Measurements from ENCODE around the gene GLT1D1.

Gene GLT1D1

DNA sequence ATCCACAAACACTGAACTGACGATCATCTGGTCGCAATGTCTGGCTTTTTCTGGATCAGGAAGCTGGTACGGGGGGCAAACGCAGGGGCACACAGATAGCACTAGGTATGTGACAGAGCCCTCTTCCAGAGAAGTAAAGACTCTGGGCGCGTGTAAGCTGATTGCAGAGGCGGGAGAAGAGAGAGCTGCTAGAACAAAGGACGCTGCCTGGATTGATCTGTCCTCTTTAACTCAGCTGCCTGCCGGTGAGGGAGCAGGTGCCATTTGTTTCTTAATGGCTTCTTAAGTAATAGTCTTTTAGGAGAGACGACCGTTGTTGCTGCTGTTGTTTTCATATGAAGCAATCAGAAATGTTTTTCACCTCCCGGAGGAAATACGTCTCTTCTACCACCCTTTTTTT is 77.3 kb downstream of the GLT1D1 start:
- Histone ChIP-seq H3K27ac (ENCODE audit: low read length) (no peak overlapping the region), H3K4me1 (ENCODE audit: control insufficient read depth in 1 of 2, insufficient read depth in 2 of 2, low read length in 2 of 2) (no peaks in the 10 kb centered on the region), H3K27me3 (ENCODE audit: low read depth, low read length) (no peaks in the 10 kb centered on the region), H3K36me3 (ENCODE audit: control insufficient read depth in 1 of 2, insufficient read depth in 2 of 2, low read length in 2 of 2) (no peaks in the 10 kb centered on the region), H3K9me3 (ENCODE audit: control insufficient read depth in 1 of 2, low read length in 2 of 2) (no peaks in the 10 kb centered on the region), H3K4me3 (ENCODE audit: low read depth in 1 of 2, low read length in 2 of 2) (no peak overlapping the region)

DNA sequence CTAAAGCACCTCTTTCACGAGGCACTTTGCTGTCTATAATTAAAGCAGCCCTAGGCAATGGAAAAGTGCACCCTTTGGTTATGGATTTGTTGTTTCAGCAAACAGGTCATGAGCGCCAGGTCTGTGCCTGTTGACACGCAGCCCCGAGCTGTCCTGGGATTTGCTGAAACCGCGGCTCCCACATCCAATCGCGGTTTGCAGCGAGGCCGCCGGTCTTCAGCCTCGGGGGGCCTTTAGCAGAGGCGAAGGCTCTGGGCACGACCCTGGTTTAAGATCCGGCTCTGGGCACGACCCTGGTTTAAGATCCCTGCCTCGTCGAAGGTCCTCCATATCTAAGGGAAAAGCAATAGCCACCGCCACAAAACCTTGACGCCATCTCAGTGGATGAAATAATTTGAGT is 79.2 kb downstream of the GLT1D1 start:
- no peak overlapping the region for H3K27ac ChIP-seq (ENCODE audit: low read length)
- H3K9me3 ChIP-seq (ENCODE audit: control insufficient read depth in 1 of 2, low read length in 2 of 2): no peaks in the 10 kb centered on the region
- no peaks in the 10 kb centered on the region for H3K4me1 ChIP-seq (ENCODE audit: control insufficient read depth in 1 of 2, insufficient read depth in 2 of 2, low read length in 2 of 2)
- no peak overlapping the region for H3K4me3 ChIP-seq (ENCODE audit: low read depth in 1 of 2, low read length in 2 of 2)
- H3K36me3 ChIP-seq (ENCODE audit: control insufficient read depth in 1 of 2, insufficient read depth in 2 of 2, low read length in 2 of 2): no peaks in the 10 kb centered on the region
- no peaks in the 10 kb centered on the region for H3K27me3 ChIP-seq (ENCODE audit: low read depth, low read length)

DNA sequence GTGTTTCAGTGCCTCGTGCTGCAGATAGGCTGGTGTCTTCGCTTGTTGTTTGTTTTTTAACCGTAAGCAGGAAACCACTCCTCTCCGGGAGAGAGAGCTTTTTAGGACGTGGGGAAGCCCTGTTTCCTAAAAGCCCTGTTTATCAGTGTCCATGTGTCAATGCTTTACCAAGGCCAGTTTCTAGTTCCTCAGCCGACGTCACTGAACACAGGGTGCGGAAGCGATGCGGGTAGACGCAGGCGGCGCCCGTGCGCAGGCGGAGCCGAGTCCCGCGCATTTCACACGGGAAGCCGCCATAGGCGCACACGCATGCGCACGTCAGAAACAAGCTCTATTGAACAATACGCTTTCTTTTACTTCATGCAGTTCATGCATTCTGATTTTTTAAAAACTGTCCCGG is 79.8 kb downstream of the GLT1D1 start:
- Histone ChIP-seq H3K4me3 (ENCODE audit: low read depth in 1 of 2, low read length in 2 of 2) (no peak overlapping the region), H3K27ac (ENCODE audit: low read length) (no peak overlapping the region), H3K9me3 (ENCODE audit: control insufficient read depth in 1 of 2, low read length in 2 of 2) (no peaks in the 10 kb centered on the region)

DNA sequence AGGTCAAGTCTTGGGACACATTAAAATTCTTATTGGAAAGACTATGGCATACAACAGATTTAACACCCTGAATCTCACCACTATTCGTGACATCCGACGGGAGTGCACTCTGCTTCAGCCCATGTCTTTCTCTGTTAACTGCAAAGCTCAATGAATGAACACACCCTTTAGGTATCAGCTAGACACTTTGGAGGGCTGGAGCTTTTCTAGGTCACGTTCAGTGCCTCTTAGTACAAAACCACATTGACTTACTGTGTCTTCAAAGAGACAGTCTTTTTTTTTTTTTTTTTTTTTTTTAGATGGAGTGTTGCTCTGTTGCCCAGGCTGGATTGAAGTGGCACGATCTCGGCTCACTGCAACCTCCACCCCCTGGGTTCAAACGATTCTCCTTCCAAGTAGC is 80.6 kb downstream of the GLT1D1 start:
- Histone ChIP-seq H3K4me3 (ENCODE audit: low read depth in 1 of 2, low read length in 2 of 2) (no peak overlapping the region), H3K27ac (ENCODE audit: low read length) (no peak overlapping the region), H3K9me3 (ENCODE audit: control insufficient read depth in 1 of 2, low read length in 2 of 2) (no peaks in the 10 kb centered on the region), H3K36me3 (ENCODE audit: control insufficient read depth in 1 of 2, insufficient read depth in 2 of 2, low read length in 2 of 2) (no peaks in the 10 kb centered on the region), H3K27me3 (ENCODE audit: low read depth, low read length) (no peaks in the 10 kb centered on the region), H3K4me1 (ENCODE audit: control insufficient read depth in 1 of 2, insufficient read depth in 2 of 2, low read length in 2 of 2) (no peaks in the 10 kb centered on the region)

More for the DNA sequence above, 79.8 kb downstream of the GLT1D1 start:
- no peaks in the 10 kb centered on the region for H3K27me3 ChIP-seq (ENCODE audit: low read depth, low read length)
- H3K36me3 ChIP-seq (ENCODE audit: control insufficient read depth in 1 of 2, insufficient read depth in 2 of 2, low read length in 2 of 2): no peaks in the 10 kb centered on the region
- no peaks in the 10 kb centered on the region for H3K4me1 ChIP-seq (ENCODE audit: control insufficient read depth in 1 of 2, insufficient read depth in 2 of 2, low read length in 2 of 2)

DNA sequence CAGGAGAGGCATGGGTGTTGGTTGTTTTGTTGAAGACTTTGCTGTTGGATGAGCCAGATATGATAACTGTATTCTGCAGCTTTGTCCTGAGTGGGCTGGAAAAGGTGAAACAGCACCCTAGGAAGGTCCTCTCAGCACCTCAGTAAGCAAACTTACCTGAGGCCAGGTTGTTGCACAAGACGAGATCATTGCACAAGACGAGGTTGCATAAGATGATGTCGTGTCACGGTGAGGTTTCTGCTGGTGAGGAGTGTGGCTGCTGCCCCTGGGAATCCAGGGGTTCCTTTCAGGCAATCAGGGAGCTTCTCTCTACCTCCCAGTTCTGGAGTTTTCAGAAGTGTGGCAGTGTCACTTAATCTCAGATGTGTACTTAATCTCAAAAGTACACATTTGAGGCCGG is 85.6 kb downstream of the GLT1D1 start:
- no peak overlapping the region for H3K27ac ChIP-seq (ENCODE audit: low read length)
- no peaks in the 10 kb centered on the region for H3K4me1 ChIP-seq (ENCODE audit: control insufficient read depth in 1 of 2, insufficient read depth in 2 of 2, low read length in 2 of 2)
- H3K4me3 ChIP-seq (ENCODE audit: low read depth in 1 of 2, low read length in 2 of 2): no peak overlapping the region
- no peaks in the 10 kb centered on the region for H3K36me3 ChIP-seq (ENCODE audit: control insufficient read depth in 1 of 2, insufficient read depth in 2 of 2, low read length in 2 of 2)
- H3K9me3 ChIP-seq (ENCODE audit: control insufficient read depth in 1 of 2, low read length in 2 of 2): no peaks in the 10 kb centered on the region
- no peaks in the 10 kb centered on the region for H3K27me3 ChIP-seq (ENCODE audit: low read depth, low read length)

DNA sequence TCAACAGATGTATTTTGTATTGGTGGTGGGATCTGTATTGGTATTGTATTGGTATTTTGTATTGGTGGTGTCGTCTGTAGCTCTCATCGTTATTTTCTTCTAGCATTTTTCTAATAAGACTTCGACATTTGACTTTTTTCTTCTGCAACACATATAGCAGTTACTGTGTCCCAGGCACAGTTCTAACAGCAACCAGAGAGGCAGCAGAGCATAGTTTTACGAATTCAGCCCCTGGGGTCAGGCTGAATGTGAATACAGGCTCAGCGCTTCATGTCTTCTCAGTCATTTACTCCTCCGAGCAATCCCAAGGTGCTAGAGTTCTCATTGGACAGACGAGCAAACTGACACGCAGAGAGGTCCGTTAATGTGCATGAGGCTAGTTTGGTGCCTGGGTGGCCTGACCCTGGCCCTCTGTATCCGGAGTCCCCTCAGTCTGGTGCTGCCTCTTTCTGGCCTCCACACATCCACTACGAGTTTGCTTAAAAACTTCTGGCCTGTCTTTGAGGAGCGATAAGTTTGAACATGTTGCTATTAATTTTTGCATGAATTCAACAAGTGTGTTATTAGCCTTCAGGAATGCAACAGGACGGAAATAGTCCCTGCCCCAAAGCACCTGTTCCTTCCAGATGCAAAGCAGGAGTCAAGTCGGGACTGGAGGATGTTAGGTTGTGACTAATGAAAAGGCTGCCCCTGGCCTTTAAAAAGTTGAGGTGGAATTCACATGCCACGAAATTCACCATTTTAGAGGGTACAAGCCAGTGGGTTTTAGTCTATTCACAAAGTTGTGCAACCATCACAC is 87.0 kb downstream of the GLT1D1 start:
- no peaks in the 10 kb centered on the region for H3K27me3 ChIP-seq (ENCODE audit: low read depth, low read length)
- H3K36me3 ChIP-seq (ENCODE audit: control insufficient read depth in 1 of 2, insufficient read depth in 2 of 2, low read length in 2 of 2): no peaks in the 10 kb centered on the region
- H3K9me3 ChIP-seq (ENCODE audit: control insufficient read depth in 1 of 2, low read length in 2 of 2): no peaks in the 10 kb centered on the region
- no peak overlapping the region for H3K27ac ChIP-seq (ENCODE audit: low read length)
- H3K4me1 ChIP-seq (ENCODE audit: control insufficient read depth in 1 of 2, insufficient read depth in 2 of 2, low read length in 2 of 2): no peaks in the 10 kb centered on the region
- no peak overlapping the region for H3K4me3 ChIP-seq (ENCODE audit: low read depth in 1 of 2, low read length in 2 of 2)

DNA sequence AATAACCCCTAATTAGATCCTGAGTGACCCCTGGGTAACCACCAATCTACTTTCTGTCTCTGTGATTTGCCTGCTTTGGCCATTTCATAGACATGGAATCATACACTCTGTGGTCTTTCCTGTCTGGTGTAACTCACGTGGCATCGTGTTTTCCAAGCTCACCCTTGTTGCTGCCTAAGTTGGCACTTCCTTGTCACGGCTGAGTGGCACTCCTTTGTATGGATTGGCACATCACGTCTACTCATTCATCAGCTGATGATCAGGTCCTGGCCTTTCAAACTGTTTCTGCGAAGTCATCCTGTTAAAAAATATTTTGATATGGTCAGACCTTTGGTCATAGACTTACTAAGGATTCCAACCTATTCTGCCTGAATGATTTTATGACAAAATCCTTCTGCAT is 87.7 kb downstream of the GLT1D1 start:
- Histone ChIP-seq H3K27me3 (ENCODE audit: low read depth, low read length) (no peaks in the 10 kb centered on the region), H3K4me1 (ENCODE audit: control insufficient read depth in 1 of 2, insufficient read depth in 2 of 2, low read length in 2 of 2) (no peaks in the 10 kb centered on the region), H3K27ac (ENCODE audit: low read length) (no peak overlapping the region), H3K36me3 (ENCODE audit: control insufficient read depth in 1 of 2, insufficient read depth in 2 of 2, low read length in 2 of 2) (no peaks in the 10 kb centered on the region), H3K4me3 (ENCODE audit: low read depth in 1 of 2, low read length in 2 of 2) (no peak overlapping the region), H3K9me3 (ENCODE audit: control insufficient read depth in 1 of 2, low read length in 2 of 2) (no peaks in the 10 kb centered on the region)

DNA sequence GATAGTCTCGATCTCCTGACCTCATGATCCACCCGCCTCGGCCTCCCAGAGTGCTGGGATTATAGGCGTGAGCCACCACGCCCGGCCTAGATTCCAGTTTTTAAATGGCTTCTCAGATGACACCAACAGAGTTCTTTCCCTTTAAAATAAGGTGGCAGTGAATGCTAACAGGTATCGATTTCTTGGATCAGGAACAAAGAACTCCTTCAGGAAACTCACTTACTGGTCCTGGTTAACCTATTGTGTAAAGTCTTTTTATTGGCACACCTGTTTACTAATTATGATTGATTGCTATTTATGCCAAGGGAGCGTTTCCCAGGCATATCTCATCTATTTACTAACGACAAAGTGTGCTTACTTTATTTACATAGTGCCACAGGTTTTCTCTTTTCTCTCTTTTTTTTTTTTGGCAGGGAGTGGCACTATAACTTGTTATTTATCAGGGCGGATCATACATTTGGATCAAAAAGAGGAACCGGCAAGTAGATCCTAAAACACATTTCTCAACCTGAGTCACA is 89.7 kb downstream of the GLT1D1 start:
- no peaks in the 10 kb centered on the region for H3K4me1 ChIP-seq (ENCODE audit: control insufficient read depth in 1 of 2, insufficient read depth in 2 of 2, low read length in 2 of 2)
- no peak overlapping the region for H3K4me3 ChIP-seq (ENCODE audit: low read depth in 1 of 2, low read length in 2 of 2)
- H3K36me3 ChIP-seq (ENCODE audit: control insufficient read depth in 1 of 2, insufficient read depth in 2 of 2, low read length in 2 of 2): no peaks in the 10 kb centered on the region
- no peak overlapping the region for H3K27ac ChIP-seq (ENCODE audit: low read length)
- H3K9me3 ChIP-seq (ENCODE audit: control insufficient read depth in 1 of 2, low read length in 2 of 2): no peaks in the 10 kb centered on the region
- no peaks in the 10 kb centered on the region for H3K27me3 ChIP-seq (ENCODE audit: low read depth, low read length)

DNA sequence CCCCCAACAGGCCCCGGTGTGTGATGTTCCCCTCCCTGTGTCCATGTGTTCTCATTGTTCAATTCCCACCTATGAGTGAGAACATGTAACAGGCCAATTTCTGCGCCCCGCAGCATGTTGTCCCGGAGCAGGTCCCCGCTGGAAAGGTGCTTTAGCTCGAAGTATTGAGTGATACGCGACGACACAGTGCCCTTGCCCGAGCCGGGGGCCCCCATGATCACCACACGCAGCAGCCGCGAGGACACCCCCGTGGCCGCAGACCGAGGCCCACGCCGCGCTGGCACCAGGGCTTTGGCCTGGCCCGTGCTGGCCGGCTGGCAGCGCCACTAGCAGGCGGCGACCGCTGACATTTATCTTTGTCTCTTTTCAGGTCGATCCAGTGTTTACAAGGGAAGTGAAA is 91.7 kb downstream of the GLT1D1 start:
- Histone ChIP-seq H3K4me3 (ENCODE audit: low read depth in 1 of 2, low read length in 2 of 2) (no peak overlapping the region), H3K27me3 (ENCODE audit: low read depth, low read length) (no peaks in the 10 kb centered on the region), H3K9me3 (ENCODE audit: control insufficient read depth in 1 of 2, low read length in 2 of 2) (no peaks in the 10 kb centered on the region), H3K4me1 (ENCODE audit: control insufficient read depth in 1 of 2, insufficient read depth in 2 of 2, low read length in 2 of 2) (no peaks in the 10 kb centered on the region), H3K27ac (ENCODE audit: low read length) (no peak overlapping the region), H3K36me3 (ENCODE audit: control insufficient read depth in 1 of 2, insufficient read depth in 2 of 2, low read length in 2 of 2) (no peaks in the 10 kb centered on the region)

DNA sequence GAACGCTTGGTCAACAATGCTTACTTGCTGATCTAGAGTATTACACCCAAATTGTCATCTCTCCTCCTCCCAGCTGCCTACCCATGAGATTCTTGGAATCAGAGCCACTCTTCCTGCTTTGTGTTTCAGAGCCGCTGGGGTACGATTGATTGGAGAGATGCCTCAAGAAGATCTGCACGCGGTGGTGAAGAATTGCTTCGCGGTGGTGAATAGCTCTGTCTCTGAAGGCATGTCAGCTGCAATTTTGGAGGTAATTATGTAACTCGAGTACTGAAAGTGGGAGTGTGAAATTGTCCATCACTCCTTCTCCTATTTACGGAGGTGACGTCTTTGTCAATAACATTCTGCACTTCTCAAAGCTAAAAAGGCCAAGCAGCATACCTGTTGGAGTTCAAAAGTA is 93.9 kb downstream of the GLT1D1 start:
- no peaks in the 10 kb centered on the region for H3K9me3 ChIP-seq (ENCODE audit: control insufficient read depth in 1 of 2, low read length in 2 of 2)
- H3K27ac ChIP-seq (ENCODE audit: low read length): no peak overlapping the region
- no peaks in the 10 kb centered on the region for H3K4me1 ChIP-seq (ENCODE audit: control insufficient read depth in 1 of 2, insufficient read depth in 2 of 2, low read length in 2 of 2)
- H3K27me3 ChIP-seq (ENCODE audit: low read depth, low read length): no peaks in the 10 kb centered on the region
- H3K36me3 ChIP-seq (ENCODE audit: control insufficient read depth in 1 of 2, insufficient read depth in 2 of 2, low read length in 2 of 2): no peaks in the 10 kb centered on the region
- H3K4me3 ChIP-seq (ENCODE audit: low read depth in 1 of 2, low read length in 2 of 2): no peak overlapping the region

DNA sequence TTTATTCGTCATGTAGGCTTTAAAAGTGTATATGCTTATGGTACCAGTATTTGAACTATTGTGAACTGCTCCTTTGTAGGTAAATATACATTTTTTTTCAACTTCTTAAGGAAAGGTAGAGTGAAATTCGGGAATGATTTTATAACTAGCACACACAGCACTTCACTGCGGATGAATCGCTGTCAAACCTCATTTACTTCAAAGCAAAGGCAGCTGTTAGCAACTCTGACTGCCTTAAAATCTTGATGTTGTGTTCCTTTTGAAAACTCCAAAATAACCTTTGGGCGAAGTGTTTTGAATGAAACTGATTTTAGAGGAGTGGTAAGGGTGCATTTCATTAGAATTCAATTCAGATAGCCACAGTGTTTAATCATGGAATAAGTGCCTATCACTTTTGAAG is 95.8 kb downstream of the GLT1D1 start:
- Histone ChIP-seq H3K4me3 (ENCODE audit: low read depth in 1 of 2, low read length in 2 of 2) (no peak overlapping the region), H3K36me3 (ENCODE audit: control insufficient read depth in 1 of 2, insufficient read depth in 2 of 2, low read length in 2 of 2) (no peaks in the 10 kb centered on the region), H3K4me1 (ENCODE audit: control insufficient read depth in 1 of 2, insufficient read depth in 2 of 2, low read length in 2 of 2) (no peaks in the 10 kb centered on the region), H3K27ac (ENCODE audit: low read length) (no peak overlapping the region), H3K27me3 (ENCODE audit: low read depth, low read length) (no peaks in the 10 kb centered on the region), H3K9me3 (ENCODE audit: control insufficient read depth in 1 of 2, low read length in 2 of 2) (no peaks in the 10 kb centered on the region)

DNA sequence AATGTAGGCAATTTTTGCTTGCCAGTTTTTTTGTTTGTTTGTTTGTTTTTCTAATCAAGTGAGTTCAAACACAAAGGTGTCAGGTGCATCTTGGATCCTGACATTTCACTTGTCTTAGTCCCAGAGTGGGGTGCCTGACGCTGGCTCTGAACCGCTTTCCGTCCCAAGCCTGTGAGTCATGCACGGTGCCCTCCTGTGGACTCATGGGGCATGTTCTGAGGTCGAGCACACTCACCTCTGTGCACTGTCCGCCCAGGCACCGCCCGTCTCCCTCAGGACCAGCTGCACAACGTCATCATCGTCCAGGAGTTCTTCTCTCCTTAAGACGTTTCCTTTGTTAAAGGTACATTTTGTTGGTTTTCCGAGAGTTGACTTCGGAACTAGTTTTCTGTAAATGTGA is 98.2 kb downstream of the GLT1D1 start:
- Histone ChIP-seq H3K9me3 (ENCODE audit: control insufficient read depth in 1 of 2, low read length in 2 of 2) (no peaks in the 10 kb centered on the region), H3K4me3 (ENCODE audit: low read depth in 1 of 2, low read length in 2 of 2) (no peak overlapping the region), H3K27me3 (ENCODE audit: low read depth, low read length) (no peaks in the 10 kb centered on the region), H3K27ac (ENCODE audit: low read length) (no peak overlapping the region), H3K36me3 (ENCODE audit: control insufficient read depth in 1 of 2, insufficient read depth in 2 of 2, low read length in 2 of 2) (no peaks in the 10 kb centered on the region), H3K4me1 (ENCODE audit: control insufficient read depth in 1 of 2, insufficient read depth in 2 of 2, low read length in 2 of 2) (no peaks in the 10 kb centered on the region)
